HT-29 (cell line): ENCODE measurements around the gene CDC14B. TPM values are rescaled to one million over a fixed set of nuclear protein-coding genes. Genes with fewer than 3 reads are reported as not detected.
A peak's percentile ranks its signal among the peaks of the same experiment; 100 is the strongest.
"Not testable (repeated sequence)": the region's sequence is repeated elsewhere in the genome, so short reads cannot be mapped to it uniquely, and the experiment has no call there.

Experiments
- DNase-seq: peaks from one replicate; pipeline ENCODE4 v3.0.0-alpha.2; 2015; ENCODE audit warnings: low spot score
- total RNA-seq: library from RNA; depleted of rRNA; stranded (reverse); fragments of >200 nt; shearing (Covaris generic); gene quantifications from 2 replicates; pipeline ENCODE4 v1.2.3, GENCODE V29; 2014; rRNA removed

The CDC14B gene
- 7.9 and 11.7 TPM in 2 replicates for total RNA-seq

- DNase-seq, result peak; percentile 98
Measured at GRCh38 chr9:96619491-96620180, at the start of gene CDC14B. TSS of gene CDC14B (minus strand) at chr9:96619843. CDS start at chr9:96619378, 465 bp downstream.

DNA sequence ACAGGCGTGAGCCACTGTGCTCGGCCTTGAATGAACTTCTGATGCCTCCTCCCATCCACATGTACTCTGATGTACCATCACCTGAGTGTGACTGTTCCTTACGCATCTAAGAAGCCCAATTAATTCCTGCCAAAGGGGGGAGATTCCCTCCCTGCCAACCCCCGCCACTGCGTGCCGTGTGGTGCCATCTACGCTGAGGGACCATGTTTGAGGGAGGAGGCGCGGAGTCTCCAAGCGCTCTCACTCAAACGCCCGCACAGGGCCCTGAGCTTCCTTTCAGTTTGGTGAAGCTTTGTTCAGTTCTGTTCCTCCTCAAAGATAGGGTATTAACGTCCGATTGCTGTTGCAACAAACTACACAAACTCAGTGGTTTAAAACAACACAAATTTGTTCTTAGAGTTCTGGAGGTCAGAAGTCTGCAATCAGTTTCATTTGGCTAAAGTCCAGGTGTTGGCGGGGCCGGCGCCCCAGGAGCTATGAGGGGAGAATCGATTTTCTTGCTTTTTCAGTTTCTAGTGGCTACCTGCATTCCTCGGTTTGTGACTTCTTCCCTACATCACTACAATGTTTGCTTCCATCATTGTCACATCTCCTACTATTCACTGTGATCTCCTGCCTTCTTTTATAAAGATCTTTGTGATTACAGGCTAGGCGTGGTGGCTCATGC is 49.4 kb upstream of the CDC14B start:
- DNase-seq, result no peak

GRCh38 chr9:96667363-96667728 is 47.7 kb upstream of the CDC14B start:
- DNase-seq, result no peak

- peak; percentile 72 for DNase-seq
Measured at GRCh38 chr9:96666653-96667362, 47.2 kb upstream of the CDC14B start.

GRCh38 chr9:96665789-96666188 is 46.1 kb upstream of the CDC14B start:
- no peak for DNase-seq

- no peak for DNase-seq
Measured at GRCh38 chr9:96663506-96664120, 44.0 kb upstream of the CDC14B start.

- DNase-seq, result no peak
Measured at GRCh38 chr9:96661711-96662110, 42.1 kb upstream of the CDC14B start.

- no peak for DNase-seq
Measured at GRCh38 chr9:96660692-96661248, 41.1 kb upstream of the CDC14B start.

GRCh38 chr9:96655198-96655851 is 35.7 kb upstream of the CDC14B start, which contains the start of gene PRXL2C:
TSS of gene PRXL2C (minus strand) at chr9:96655317. CDS start at chr9:96655281, 36 bp downstream.
- DNase-seq, result peak; percentile 56

DNA sequence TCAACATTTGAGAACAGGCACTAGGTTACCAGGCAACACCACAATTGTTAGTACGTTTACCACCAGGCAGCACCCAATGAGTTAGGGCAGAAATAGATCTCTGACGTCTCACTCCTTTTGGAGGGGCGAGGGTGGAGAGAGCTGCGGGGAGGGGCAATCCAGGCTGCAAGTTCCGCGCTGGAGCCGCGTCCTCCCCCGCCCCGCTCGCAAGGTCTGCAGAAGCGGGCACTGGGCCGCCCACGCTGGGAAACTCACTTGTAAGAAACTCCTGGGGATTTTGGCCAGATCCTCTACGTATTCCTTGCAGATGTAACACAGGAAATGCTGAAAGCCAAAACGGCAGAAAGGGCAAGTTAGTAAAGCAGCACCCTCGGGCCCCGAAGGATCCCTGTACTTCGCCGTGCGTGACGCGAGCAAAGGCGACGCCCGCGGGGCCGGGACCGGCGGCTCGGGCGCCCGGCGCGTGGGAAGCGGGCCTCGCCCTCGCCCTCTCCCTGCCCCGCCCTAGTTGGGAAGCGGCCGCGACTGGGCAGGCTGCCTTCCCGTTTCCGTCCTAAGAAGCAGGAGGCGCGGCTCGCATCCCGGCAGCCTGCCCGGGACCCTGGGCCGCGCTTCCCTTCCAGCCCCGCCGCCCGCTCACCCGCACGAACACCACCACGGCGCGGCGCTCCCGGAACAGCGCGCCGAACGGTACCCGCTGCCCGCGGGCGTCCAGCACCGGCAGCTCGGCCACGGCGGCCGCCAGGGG is 35.0 kb upstream of the CDC14B start:
- peak; percentile 76 for DNase-seq

DNA sequence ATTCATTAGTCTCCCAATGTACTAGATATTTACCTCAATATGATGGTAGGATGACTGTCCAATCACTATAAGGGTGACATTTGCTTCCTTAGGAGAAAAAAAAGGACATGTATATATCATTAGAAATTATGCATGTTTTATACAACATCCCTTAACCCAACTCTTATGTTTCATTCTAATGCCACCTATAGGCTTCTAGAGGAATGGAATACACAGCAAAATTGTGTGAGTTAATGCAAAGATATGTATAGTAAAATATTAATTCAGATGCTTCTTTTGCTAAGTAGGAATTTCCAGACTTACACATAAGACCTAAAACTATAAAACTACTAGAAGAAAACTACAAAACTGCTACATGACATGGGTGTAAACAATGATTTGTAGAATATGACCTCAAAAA is 32.0 kb upstream of the CDC14B start:
- peak; percentile 47 for DNase-seq

DNA sequence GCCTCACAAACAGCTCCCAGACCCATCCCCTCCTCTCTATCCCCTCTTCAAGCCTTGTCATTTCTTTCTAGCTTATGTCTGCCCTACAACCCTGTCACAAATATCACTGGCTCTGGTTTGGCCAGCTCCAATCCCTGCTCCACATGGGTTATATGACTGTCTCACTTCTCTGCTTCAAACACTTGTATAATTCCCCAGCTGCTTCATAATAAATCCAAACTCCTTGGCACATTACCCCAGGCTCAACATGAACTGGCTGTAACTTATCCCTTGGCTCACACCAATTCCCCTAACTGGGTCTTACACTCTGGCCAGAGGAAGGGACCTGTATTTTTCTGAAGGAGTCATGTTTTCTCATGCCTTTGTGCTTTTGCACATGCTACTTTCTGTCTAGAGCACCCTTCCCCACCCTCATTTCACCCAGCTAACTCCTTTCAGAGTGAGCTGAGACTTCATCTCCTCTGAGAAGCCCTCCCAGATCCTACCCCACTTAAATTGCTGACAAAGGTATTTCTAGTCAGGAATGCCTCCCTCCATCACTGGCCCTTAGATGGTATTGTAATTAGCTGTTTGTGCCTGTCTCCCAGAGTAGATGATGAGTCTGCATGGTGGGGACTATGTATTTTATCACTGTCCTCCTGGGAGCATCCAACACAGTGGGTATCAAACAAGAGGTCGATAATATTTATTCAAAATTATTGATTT is 30.1 kb upstream of the CDC14B start:
- no peak for DNase-seq

GRCh38 chr9:96646081-96646991 is 26.7 kb upstream of the CDC14B start:
- no peak for DNase-seq

DNA sequence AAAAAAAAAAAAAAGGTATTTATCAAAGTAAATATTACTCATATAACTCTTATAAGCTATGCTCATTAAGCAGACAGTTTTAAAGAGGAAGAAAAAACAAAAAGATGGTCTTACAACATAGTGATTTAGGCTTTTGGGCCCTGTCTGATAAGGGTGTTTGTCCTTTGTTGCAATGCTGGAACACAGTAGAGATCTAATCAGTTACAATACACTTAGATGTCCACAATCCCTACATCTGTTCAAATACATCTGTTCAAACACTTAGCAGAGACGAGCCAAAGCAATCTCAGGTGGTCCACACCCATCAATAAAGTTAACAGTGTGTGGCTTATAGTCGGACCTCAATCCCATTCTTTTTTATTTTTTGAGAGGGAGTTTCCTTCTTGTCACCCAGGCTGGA is 24.5 kb upstream of the CDC14B start:
- DNase-seq, result no peak

- no peak for DNase-seq
Measured at GRCh38 chr9:96641514-96641913, 21.9 kb upstream of the CDC14B start.

GRCh38 chr9:96638606-96639364 is 19.1 kb upstream of the CDC14B start:
- no peak for DNase-seq

- DNase-seq, result no peak
Measured at GRCh38 chr9:96636368-96636767, 16.7 kb upstream of the CDC14B start.

DNA sequence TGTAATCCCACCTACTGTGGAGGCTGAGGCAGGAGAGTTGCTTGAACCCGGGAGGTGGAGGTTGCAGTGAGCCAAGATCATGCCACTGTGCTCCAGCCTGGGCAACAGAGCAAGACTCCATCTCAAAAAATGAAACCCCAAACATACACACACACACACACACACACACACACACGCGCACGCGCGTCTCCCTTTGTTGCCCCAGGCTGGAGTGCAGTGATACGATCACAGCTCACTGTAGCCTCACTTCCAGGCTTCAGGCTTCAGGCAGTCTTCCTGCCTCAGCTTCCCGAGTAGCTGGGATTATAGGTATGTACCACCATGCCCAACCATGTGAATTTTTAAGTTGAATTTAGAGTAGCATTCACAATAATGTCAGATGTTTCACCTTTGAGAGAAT is 13.9 kb upstream of the CDC14B start:
- not testable (repeated sequence) for DNase-seq
